Posterior vena cava (tissue), 2 donors: ENCODE results near the gene PPP2R2B. TPM values are rescaled to one million over a fixed set of nuclear protein-coding genes. Genes with fewer than 3 reads are reported as not detected.
"Not testable (repeated sequence)": the region's sequence is repeated elsewhere in the genome, so short reads cannot be mapped to it uniquely, and the experiment has no call there.

Source experiments
- DNase-seq: peaks from one replicate; pipeline ENCODE4 v3.0.0-alpha.2; 2020; ENCODE audit warnings: low spot score
- intact Hi-C, 2 donors: fragments of 100-400 bp; cut with DNase I; formaldehyde crosslinking; loops; one replicate each; pipeline versions ENCODE4 v1.14.1 to v1.14.2; 2022 to 2023
- total RNA-seq, 2 donors: library from RNA; stranded (reverse); fragmentation: NEBNext Ultra II Directional; extraction: Animal tissue kit (Norgen Biotek cat#: 25700); gene quantifications; one replicate each; pipeline ENCODE4 v1.2.1, GENCODE V29; 2021
- donor health status: DM: yes; HTN: yes; CAD: no.
- donor health status: DM: yes; HTN: yes; CAD: no.

PPP2R2B gene
- total RNA-seq, 2 donors from 2014 or later: 17.3 to 53.1 TPM

DNA sequence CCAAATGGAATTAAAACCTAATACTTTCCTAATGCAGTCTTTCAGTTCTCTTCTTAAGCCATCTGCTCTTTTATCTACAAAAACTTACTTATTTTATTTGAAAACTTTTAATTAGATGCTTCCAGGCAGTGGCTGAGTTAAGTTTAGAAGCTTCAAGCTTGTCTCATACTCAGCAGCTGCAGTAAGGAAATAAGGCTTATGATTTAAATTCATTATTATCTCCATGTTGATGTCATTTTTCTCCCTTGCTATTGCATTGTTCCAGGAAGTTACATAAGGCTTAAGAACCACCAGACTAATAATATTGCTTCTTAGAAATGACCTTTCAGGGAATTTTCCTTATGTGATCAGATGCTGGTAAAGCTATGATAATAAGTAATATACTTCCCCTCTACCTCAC, 119.6 kb downstream of the PPP2R2B start:
- intact Hi-C loops: no loop called here
- no peak for DNase-seq

DNA sequence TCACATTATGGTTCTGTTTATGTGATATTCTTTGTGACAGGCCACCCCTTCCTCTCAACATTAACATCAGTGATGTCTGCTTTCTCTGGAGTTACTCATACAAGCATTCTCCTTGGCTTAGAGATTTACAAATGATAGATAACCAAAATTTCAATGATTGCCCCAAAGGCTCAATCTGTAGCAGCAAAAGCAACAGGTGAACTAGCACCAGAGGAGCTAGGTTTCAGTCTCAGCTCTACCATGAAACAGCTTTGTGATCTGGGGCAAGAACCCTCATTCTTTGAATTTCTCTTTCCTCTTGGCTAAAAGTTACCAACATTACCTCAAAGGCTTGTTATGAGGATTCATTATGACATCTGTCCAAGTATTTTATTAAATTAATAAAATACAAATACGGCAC, 120.5 kb downstream of the PPP2R2B start:
- intact Hi-C loops: no loop called here

DNA sequence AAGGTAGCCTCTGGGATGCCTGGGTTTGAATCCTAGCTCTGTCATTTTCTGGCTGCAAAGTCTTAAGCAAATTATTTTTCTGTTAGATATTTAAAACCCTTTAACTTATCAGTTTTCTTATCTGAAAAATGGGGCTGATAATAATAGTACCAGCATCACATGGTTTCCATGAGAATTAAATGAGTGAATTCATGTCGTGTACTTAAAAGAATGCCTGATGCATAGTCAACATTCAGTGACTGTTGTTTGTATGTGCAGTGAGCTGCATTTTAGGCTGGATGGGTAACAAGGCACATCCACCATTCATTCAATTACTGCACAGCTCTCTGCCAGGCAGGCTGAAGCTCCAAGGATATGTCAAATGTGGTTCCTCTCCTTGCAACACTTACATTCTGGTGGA, 122.0 kb downstream of the PPP2R2B start:
- intact Hi-C loops: no loop called here

More for the DNA sequence above, 120.5 kb downstream of the PPP2R2B start:
- no peak for DNase-seq

DNA sequence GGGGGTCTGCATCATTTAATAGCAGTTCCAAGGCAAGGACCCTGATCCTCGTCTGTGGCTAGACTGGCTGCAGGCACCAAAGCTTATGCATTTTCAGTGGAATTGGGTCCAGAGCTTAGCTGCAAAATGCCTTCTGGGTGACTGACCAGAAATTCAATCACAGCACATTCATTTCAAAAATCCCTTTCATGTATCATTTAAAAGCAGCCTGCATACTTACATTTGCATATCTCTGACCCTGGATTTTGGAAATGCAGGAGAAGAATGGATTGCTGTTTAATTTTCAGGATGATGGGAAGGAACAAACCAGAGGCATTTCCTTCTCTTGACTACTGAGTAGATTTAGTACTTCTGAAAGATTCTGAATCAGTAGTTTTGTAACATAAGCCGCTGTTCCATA, 122.8 kb downstream of the PPP2R2B start:
- intact Hi-C loops: no loop called here
- DNase-seq: no peak

More for the DNA sequence above, 122.0 kb downstream of the PPP2R2B start:
- DNase-seq: no peak

DNA sequence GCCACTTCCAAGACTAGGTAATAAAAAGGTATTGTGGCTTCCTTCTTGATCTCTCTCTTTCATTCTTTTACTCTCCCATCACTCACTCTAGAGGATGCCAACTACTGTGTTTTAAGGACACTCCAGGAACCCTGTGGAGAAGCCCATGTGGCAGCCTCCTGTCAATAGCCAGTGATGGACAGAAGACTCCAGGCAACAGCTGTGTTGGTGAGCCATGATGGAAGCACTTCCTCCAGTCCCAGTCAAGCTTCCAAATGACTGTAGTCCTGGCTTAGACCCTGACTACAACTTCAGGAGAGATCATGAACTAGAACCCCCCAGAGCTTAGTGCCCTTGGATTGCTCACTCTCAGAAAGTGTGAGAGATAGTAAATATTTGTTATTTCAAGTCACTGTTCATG, 123.9 kb downstream of the PPP2R2B start:
- no peak for DNase-seq

DNA sequence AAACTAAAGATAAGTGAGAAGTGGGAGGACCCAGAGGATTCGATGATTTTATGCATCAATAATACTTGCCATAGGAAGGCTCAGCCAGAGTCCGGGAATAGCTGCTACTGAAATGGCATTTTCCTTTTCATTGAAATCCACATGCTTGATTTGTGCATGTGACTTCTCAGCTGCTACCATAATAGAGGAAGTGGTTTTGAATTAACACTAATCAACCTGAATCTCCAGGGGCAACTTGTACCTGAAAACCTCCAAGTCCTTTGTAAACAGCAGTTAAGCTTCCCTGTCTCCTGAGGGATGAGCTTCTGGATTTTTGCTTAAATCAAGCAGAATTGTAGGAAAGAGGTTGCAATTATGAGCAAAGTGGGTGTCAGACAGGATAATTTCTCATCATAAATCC, 124.9 kb downstream of the PPP2R2B start:
- DNase-seq: no peak
- intact Hi-C loops: no loop called here

More for the DNA sequence above, 123.9 kb downstream of the PPP2R2B start:
- intact Hi-C loops: no loop called here

DNA sequence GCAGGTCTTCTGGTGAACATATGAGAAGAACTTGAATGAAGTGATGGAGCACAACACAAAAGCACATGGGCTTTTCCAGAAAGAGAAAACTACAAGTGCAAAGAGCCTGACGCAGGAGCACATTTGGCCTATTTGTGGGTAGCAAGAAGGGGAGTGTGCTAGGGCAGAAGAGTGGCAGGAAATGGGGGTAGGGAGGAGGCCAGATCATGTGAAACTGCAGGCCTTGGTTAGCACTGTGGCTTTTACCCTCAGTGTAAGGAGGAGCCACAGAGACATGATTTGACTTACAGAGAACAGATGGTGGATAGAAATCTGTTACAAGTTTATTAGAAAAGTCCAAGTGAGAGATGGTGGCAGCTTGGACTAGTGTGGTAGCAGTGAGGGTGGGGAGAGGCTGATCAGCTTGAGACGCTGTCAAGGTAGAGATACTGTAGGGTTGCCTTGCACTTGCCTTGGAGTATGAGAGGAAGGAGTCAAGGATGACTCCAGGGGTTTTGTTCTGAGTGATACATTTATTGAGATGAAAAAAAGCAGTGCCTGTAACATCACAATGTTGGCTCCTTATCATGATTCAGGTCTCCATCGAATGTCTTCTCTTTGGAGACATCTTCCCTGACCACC, 126.7 kb downstream of the PPP2R2B start:
- DNase-seq: no peak

DNA sequence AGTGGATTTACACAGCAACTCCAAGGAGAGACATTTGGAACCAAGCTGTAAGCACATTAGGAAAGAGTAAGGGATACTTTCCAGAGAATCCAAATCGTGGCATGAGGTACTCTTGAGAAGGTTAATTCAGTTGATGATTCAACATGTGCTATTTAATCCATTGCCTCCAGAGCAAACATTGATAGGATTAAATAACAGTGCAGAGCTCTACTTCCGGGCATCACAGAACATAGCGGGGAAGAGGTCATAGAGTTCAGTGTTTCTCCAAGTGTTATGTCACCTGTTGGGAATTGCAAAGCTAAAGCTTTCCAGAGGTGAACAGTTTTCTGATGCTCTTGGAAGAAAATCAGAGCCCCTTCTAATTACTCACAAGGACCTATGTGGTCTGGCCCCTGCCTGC, 127.5 kb downstream of the PPP2R2B start:
- DNase-seq: no peak
- intact Hi-C loops: no loop called here

More for the DNA sequence above, 126.7 kb downstream of the PPP2R2B start:
- intact Hi-C loops: no loop called here

DNA sequence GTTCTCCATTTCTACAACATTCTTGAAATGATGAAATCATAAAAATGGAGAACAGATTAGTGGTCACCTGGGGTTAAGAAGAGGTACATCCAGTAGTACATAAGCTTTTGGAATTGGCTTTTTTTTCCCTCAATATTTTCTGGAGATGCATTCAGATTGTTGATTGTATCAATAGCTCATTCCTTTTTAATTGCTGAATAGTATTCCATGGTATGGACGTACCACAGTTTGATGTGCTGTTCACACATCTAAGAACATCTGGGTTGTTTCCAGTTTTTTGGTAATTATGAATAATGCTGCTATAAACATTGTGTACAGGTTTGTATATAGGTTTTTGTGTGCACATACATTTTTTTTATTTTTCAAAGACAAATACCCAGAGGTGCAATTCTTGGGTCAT, 130.0 kb downstream of the PPP2R2B start:
- intact Hi-C loops: no loop called here
- no peak for DNase-seq

DNA sequence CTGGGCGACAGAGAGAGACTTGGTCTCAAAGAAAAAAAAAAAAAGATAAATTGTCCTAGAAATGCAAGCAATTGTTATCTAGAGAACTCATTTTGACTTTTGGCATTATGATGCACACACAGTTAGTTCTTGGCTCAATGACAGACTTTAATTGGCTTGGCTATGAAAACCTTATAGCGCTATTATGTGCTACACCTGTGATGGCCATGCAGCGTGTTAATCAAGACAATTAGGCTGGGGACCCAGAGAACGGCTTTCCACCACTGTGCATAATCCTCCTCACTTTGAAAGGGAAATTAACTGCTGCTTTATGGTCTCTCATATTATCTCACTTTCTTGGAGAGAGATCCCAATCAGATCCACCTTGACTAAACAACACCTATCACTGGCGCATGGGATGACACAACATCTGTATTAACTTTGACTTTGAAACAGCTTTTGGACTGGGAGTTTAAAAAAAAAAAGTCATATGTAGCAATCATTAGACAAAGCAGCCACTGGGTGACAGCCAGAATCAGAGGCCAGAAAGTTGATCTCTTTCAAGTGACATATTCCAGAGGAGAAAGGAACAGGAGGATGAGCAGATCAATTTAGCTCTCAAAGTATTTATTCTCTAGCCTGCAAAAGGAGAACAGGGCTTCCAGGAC, 132.5 kb downstream of the PPP2R2B start:
- intact Hi-C loops: no loop called here
- DNase-seq: no peak

DNA sequence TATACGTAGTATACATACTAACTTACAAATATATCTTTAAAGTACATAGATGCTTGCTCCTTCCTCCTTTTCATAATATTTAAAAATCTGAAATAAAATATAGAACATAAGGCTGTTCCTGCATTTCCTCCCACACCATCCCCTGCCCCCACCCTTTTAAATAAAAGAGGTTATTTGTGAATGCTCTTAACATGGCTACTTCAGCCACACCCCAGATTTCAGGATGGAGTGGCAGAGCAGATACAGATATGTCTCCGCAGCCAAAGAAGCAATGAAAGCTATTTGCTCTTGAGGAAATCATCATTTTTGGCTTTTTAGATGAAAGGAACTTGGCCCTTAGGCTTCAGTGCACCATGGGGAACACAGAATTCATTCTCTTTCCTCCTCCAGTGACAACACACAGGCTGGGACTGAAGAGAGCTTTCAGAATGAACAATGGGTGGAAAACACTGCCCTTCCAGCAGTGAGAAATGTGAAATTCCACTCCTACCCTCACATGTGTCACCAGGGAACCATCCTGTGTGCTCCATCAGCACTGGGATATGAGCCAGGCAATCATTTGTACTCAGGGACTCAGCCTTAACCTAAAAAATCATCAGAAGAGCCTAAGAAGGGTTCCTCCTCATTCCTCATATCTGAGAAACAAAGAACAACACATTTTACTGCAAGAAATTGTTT, 134.3 kb downstream of the PPP2R2B start:
- no peak for DNase-seq
- intact Hi-C loops: no loop called here

DNA sequence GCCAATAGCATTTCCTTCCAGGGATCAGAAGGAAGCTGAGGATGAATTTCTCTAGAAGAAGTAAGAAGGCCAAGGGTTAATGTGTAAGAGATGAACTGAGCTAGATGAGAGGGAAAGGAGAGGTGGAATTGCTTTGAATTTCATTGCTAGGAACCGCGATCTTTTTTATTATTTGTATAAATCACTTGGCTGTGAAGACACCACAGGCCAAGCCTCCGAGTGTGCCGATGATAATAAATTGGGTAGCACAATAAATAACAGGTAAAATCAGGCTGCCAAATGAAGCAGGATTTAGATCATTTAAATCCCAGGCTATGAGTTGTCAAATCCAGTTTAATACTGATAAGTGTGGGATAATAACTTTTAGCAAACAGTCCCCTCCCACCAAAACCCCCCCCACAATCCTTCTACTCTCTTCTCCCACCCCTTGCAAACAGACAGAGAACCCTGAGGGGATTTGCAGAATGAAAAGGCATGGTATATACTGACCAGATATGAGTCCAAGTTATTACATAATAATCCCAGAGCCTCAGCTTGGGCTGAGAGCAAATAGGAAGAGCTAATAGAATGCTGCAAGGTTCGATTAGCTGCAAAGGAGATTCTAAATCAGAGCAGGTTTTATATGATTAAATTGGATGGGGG, 143.5 kb downstream of the PPP2R2B start:
- no peak for DNase-seq

DNA sequence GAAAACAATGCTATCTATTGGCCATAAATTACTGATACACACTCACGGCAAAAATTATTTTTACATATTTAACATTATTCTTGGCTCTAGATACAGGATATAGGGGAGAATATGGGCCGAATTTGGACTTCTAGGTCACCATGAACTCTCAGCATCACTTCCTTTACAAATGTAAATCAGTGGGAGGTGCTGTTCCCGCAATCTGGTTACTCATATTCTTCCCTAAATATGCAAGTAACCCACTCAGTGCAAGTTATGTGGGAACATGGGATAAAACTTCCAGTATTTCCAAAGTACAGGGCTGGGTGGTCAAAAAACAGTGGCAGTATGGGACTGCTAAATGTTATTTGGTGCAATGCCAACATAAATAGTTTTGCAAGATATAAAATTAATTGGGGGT, 145.6 kb downstream of the PPP2R2B start:
- DNase-seq: no peak
- intact Hi-C loops: loop anchor here (10.0 kb wide), 2 partner anchors 52 to 1592 kb away; no protein-coding TSS in a partner anchor

More for the DNA sequence above, 143.5 kb downstream of the PPP2R2B start:
- intact Hi-C loops: loop anchor here (10.0 kb wide), 2 partner anchors 50 to 1590 kb away; no protein-coding TSS in a partner anchor

DNA sequence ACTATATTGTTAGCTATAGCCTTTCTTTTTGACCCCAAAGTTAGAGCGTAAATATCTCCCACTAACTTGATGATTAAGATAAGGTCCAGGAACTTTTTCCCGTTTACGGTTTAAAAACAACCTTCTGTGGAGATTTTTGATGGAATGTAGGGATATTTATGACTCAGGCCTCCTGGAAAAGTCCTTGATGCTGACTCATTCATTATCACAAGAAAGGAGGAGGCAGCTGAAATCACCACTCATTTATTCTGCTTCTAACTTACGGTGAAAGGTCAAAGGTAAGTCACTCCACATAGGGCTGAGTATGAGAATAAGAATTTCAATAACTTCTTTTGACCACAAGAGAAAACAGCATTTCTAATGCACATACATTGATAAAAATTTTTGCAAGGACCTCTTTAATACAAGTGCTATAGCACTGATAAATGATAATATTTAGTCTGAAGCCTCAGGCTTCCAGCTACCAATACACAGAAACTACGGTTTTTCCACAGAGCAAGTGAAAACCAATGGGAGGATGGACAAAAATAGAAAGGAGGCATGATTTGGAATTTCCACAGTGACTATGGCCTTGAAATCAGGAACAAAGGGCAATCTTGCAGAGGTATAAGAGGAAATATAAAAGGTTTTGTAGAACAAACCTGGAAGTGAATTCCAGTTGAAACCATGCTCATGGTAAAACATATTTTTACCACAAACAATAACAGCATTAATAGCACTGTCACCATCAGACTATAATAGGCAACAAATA, 146.5 kb downstream of the PPP2R2B start:
- no peak for DNase-seq
- intact Hi-C loops: loop anchor here (10.0 kb wide), 2 partner anchors 53 to 1593 kb away; no protein-coding TSS in a partner anchor

DNA sequence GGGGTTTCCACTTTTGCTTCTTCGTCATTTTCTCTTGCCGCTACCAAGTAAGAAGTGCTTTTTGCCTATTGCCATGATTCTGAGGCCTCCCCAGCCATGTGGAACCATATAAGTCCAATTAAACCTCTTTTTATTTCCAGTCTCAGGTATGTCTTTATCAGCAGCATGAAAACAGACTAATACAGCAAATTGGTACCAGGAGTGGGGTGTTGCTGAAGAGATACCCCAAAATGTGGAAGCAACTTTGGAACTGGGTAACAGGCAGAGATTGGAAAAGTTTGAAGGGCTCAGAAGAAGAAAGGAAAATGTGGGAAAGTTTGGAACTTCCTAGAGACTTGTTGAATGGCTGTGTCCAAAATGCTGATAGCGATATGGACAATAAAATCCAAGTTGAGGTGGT, 149.8 kb downstream of the PPP2R2B start:
- intact Hi-C loops: not testable (repeated sequence)

DNA sequence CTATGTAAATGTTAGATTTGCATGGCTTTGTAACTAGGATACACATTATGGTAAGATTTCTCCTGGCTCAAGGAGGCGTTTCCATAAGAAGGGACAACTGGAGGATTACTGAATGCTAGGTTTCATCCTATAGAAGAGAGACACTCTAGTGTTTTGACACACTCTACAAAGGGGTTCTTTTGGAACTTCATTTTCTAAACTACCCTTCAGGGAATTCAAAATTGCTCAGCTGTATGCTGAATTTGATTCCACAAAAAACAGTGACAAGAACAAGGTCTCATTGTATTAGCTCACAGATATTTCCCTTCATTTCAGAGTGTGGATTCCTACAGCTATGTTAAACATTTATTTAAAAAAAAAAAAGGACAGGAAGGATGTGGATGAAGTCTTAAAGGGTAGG, 151.7 kb downstream of the PPP2R2B start:
- intact Hi-C loops: no loop called here
- no peak for DNase-seq

More for the DNA sequence above, 149.8 kb downstream of the PPP2R2B start:
- DNase-seq: not testable (repeated sequence)

DNA sequence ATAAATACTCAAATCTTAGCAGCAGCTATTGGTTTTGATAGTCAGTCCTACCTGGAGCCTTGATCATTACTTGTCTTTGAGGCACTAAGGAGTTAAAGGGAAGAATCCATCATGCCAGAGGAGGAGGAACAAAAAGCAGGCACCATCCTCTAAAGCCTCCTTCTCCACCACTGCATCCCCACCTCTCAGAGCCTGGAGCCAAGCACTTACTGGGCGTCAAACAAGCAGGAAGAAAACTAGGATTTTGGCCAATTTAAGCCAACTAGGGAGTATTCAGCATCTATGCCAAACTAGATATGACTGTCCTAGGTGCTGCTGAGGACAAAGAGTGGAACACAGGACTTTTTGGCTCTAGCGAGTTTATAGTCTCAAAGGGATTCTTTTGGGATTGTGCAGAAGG, 152.5 kb downstream of the PPP2R2B start:
- no peak for DNase-seq
- intact Hi-C loops: no loop called here

DNA sequence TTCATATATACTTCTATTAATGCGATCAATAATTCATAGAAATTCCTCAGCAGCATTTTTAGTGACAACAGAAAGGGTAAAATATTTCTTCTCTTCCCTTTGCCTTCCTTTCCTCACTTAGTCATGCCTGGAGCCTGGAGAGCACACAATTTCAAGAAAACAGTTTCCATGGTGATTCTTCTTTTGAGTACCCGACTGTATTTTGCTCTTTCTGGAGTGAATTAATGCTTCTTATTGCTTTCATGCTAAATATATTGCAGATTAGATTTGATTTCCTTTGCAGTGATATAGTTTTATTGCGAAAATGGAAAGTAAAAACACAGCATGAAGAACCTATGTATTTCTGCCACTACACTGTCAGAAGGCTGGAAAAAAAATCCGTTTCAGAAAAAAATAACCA, 153.5 kb downstream of the PPP2R2B start:
- intact Hi-C loops: no loop called here
- no peak for DNase-seq

DNA sequence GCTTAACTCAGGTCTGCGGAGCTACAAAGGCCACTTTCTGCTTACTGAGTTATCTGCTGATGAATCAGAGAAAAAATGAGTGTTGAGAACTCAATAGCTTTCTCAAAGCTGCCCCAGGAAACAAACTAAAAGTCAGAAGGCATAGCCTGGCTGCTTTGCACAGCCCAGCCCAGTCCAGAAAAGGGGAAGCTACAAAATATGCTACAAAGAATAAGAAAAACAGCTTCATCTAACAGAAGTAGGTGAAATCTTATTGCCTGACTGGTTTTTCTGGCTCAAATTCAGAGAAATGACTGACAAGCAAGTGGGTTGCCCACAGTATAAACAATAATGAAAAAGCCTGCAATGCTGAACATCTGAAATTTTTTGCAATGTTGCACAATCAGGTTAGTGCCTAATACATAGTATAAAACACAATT, 156.2 kb downstream of the PPP2R2B start:
- intact Hi-C loops: no loop called here
- no peak for DNase-seq
